Coronary artery (tissue), 2 donors: Measurements from ENCODE around the gene SPANXA1.
"Not testable (repeated sequence)": the region's sequence is repeated elsewhere in the genome, so short reads cannot be mapped to it uniquely, and the experiment has no call there.

Source experiments
- DNase-seq: peaks from one replicate; pipeline ENCODE4 v3.0.0-alpha.2; 2017; ENCODE audit warnings: low spot score
- H3K27ac ChIP-seq, 2 donors: fragments of 200-600 bp; sonication (generic); one replicate each; pipeline ENCODE4 v1.5.1; 2016 to 2019
- H3K4me3 ChIP-seq: fragments of 200-600 bp; sonication (generic); 2 replicates; pipeline ENCODE4 v1.5.1; 2016; ENCODE audit warnings: mild to moderate bottlenecking, moderate library complexity
- CTCF ChIP-seq: fragments of 200-600 bp; sonication (generic); IDR thresholded peaks from one replicate; pipeline ENCODE4 v1.5.1; 2019; ENCODE audit warnings: antibody characterized with exemption

SPANXA1 gene, protein sequence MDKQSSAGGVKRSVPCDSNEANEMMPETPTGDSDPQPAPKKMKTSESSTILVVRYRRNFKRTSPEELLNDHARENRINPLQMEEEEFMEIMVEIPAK

GRCh38 chrX:141584638-141585037 is at the start of gene SPANXA1:
SPANXA1 (minus strand) TSS chrX:141584738; CDS start chrX:141584678, 60 bp downstream.
- not testable (repeated sequence) for H3K4me3 ChIP-seq, H3K27ac ChIP-seq, DNase-seq

GRCh38 chrX:141632124-141632523 is 47.6 kb upstream of the SPANXA1 start:
- no peak for DNase-seq
- no peak overlapping the region for H3K4me3 ChIP-seq
- H3K27ac ChIP-seq, result no peak overlapping the region
- TF ChIP-seq CTCF, result no peak

GRCh38 chrX:141619336-141619735 is 34.8 kb upstream of the SPANXA1 start:
- H3K4me3 ChIP-seq, result no peak overlapping the region
- TF ChIP-seq CTCF, result no peak
- H3K27ac ChIP-seq, result no peak overlapping the region
- no peak for DNase-seq

DNA sequence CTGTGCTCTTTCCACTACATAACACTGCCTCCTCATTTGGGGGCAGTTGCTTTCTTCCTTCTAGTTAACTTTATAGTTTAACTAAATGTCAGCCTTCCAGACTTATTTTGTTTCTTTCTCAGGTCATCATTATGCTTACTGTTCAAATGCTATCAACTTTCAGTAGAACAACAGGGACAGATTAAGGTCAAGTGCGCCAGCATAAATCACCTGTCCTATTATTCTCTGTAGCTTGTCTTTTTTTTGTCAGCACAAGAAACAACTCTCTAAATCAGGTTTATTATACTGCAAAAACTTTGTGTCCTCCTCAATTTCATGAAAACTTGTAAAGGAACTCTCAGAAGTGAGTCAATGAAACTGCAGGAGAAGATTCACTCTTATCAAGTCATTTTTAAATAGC is 24.6 kb upstream of the SPANXA1 start:
- H3K4me3 ChIP-seq, result no peak overlapping the region
- no peak overlapping the region for H3K27ac ChIP-seq
- no peak for TF ChIP-seq CTCF
- DNase-seq, result no peak

- H3K27ac ChIP-seq, H3K4me3 ChIP-seq, DNase-seq: not testable (repeated sequence)
These were observed 4.9 kb upstream of the SPANXA1 start, which contains the start of gene SPANXA2 for GRCh38 chrX:141589408-141589807. SPANXA2 (plus strand) TSS chrX:141589708; CDS start chrX:141589768, 60 bp downstream.

DNA sequence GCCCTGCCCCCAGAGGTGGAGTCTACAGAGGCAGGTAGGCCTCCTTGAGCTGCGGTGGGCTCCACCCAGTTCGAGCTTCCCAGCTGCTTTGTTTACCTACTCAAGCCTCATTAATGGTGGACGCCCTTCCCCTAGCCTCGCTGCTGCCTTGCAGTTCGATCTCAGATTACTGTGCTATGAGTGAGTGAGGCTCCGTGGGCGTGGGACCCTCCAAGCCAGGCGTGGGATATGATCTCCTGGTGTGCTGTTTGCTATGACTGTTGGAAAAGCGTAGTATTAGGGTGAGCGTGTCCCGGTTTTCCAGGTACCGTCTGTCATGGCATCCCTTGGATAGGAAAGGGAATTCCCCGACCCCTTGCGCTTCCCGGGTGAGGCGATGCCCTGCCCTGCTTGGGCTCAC is 42.0 kb downstream of the SPANXA1 start:
- not testable (repeated sequence) for DNase-seq, H3K27ac ChIP-seq

More for the DNA sequence above, 42.0 kb downstream of the SPANXA1 start:
- H3K4me3 ChIP-seq, result not testable (repeated sequence)
